GM21515 (cell line): ENCODE results near the gene KLF15.
A peak's percentile ranks its signal among the peaks of the same experiment; 100 is the strongest.

ENCODE experiments used
- ATAC-seq: cut with Tn5 transposase; IDR thresholded peaks from one replicate; pipeline ENCODE4 v1.9.1; 2021; ENCODE audit not compliant: unreplicated experiment

The KLF15 gene

GRCh38 chr3:126357295-126358037, at the start of gene KLF15:
Gene KLF15, minus strand, starts transcription at chr3:126357408. Its CDS starts 4,486 bp downstream, at chr3:126352922.
- ATAC-seq: peak; percentile 79

- no peak for ATAC-seq
Measured at GRCh38 chr3:126406389-126407296, 49.4 kb upstream of the KLF15 start.

GRCh38 chr3:126402666-126403302, 45.6 kb upstream of the KLF15 start:
- ATAC-seq: no peak

GRCh38 chr3:126402178-126402577, 45.0 kb upstream of the KLF15 start:
- no peak for ATAC-seq

- no peak for ATAC-seq
Measured at GRCh38 chr3:126401611-126402160, 44.5 kb upstream of the KLF15 start.

- ATAC-seq: no peak
Measured at GRCh38 chr3:126399756-126400155, 42.5 kb upstream of the KLF15 start.

GRCh38 chr3:126399351-126399735, 42.1 kb upstream of the KLF15 start:
- ATAC-seq: no peak

- ATAC-seq: no peak
Measured at GRCh38 chr3:126398423-126399350, 41.5 kb upstream of the KLF15 start.

GRCh38 chr3:126397610-126398422, 40.6 kb upstream of the KLF15 start:
- ATAC-seq: no peak

- ATAC-seq: no peak
Measured at GRCh38 chr3:126396536-126396935, 39.3 kb upstream of the KLF15 start.

- ATAC-seq: no peak
Measured at GRCh38 chr3:126395846-126396513, 38.8 kb upstream of the KLF15 start.

GRCh38 chr3:126394977-126395321, 37.7 kb upstream of the KLF15 start:
- no peak for ATAC-seq

- ATAC-seq: no peak
Measured at GRCh38 chr3:126394179-126394976, 37.2 kb upstream of the KLF15 start, which contains the start of gene CFAP100. Gene CFAP100, plus strand, starts transcription at chr3:126394909. Its CDS starts 1,092 bp downstream, at chr3:126396001.

- ATAC-seq: no peak
Measured at GRCh38 chr3:126393563-126393962, 36.4 kb upstream of the KLF15 start.

- no peak for ATAC-seq
Measured at GRCh38 chr3:126392246-126392645, 35.0 kb upstream of the KLF15 start.

GRCh38 chr3:126391631-126392030, 34.4 kb upstream of the KLF15 start:
- no peak for ATAC-seq

GRCh38 chr3:126390751-126391150, 33.5 kb upstream of the KLF15 start:
- ATAC-seq: no peak

- ATAC-seq: no peak
Measured at GRCh38 chr3:126390201-126390600, 33.0 kb upstream of the KLF15 start.
